GDM1 (cell line): ENCODE results near the gene HERC3.

Source experiments
- DNase-seq: peaks from one replicate; lab custom pipeline; 2025; lab: John Stamatoyannopoulos, UW

Gene HERC3

DNA sequence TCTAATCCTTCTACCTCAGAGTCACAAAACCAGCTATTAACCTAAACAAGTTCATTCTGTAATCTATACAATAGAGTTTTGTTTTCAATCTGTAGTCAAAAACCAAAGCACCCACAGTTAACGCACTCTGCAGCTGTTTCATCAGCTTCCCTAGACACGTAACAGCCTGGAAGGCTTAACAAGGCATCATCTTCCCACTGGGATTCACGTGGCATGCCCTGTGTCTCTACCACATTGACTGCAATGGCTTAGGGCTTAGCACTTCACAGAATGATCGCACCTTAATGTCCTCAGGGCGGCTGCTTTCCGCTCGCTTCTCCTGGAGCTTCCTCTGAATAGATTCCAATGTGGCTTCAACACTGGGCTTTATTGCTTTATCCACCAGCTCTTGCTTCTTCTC, 155.1 kb downstream of the HERC3 start:
- no peak for DNase-seq

DNA sequence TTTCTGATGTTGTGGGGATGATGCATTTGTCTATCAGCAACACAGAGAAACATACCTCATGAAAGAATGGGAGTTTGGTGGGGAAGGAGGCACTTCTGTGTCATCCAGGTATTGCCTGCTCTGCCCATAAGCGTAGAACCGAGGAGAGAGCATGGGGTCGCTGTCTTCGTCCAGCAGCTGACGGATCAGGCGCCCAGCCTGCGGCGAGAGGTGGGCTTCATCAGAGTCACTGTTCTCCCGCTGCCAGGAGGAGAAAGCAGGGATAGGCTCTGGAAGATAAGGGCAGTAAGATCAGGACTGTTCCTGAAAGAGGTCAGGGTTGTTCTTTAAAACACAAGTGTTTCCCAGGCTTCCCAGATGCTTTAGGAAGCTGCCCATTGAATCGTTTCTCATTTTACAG, 158.1 kb downstream of the HERC3 start:
- no peak for DNase-seq

DNA sequence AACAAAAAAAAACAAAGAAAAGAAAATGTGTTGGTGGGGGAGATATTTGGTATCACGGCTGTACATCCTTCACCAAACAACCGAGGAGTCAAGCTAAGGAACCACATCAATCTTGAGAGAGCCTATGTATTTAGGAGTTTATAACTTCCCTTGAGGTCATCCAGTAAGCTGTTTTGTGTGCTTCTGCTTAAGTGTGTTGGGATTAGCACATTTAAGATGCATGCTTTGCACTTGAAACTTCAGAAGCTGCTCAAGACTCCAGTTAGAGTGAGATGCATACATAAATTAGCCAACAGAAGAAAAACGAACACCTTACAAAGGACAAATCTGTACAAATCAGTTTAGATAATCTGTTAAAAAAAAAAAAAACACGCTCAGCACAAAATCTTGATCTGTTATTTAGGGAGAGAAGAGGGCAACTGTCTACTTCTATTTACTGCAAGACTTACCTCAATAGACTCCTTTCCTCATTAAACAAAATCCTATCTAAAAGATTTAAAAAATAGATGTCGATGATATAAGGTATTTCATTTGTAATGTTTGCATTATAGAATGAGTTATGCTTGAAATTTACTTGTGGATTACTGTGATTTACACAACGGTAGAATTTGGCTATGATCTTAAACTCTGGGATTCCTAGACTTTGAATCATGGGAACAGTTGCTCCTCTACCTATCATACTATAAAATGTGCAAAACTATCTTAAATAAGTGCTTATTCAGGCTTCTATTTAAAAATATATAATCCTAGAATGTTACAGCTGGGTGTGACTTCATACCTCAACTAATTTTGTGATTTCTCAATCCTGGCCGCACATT, 159.2 kb downstream of the HERC3 start:
- no peak for DNase-seq

DNA sequence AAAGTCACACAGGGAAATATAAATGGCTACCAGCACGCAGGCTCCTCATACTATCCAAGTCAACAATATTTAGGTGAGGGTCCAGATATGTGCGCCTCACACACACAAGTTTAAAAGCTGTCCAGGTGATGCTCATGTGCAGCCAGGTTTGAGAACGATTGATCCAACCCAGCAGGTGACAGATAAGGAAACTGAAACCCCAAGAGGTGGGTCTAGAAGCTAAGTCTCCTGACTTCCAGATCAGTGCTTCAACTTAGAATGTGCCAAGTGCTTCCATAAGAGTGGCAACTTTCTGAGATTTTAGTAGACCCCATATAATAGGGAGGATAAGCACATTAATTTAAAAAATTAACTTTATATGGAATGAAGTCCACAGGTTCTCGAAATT, 159.8 kb downstream of the HERC3 start:
- no peak for DNase-seq

DNA sequence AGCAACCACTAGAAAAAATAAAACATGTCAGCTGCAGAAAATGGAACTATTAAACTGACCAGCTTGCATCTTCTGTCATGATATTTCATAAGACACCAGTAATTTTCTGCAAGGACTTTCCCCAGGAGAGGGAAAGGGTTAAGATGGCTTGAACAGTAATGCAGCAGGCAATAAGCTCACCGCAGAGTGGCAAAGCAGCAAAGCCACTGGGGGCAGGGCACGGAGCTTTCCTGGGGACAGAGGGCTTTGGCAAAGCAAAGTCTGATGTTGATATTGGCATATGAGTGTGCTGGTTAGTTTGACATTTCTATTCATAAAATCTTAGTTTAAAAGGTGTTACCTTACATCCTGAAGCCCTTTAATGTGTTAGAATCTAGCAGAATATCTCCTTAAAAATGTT, 160.5 kb downstream of the HERC3 start:
- DNase-seq = no peak

DNA sequence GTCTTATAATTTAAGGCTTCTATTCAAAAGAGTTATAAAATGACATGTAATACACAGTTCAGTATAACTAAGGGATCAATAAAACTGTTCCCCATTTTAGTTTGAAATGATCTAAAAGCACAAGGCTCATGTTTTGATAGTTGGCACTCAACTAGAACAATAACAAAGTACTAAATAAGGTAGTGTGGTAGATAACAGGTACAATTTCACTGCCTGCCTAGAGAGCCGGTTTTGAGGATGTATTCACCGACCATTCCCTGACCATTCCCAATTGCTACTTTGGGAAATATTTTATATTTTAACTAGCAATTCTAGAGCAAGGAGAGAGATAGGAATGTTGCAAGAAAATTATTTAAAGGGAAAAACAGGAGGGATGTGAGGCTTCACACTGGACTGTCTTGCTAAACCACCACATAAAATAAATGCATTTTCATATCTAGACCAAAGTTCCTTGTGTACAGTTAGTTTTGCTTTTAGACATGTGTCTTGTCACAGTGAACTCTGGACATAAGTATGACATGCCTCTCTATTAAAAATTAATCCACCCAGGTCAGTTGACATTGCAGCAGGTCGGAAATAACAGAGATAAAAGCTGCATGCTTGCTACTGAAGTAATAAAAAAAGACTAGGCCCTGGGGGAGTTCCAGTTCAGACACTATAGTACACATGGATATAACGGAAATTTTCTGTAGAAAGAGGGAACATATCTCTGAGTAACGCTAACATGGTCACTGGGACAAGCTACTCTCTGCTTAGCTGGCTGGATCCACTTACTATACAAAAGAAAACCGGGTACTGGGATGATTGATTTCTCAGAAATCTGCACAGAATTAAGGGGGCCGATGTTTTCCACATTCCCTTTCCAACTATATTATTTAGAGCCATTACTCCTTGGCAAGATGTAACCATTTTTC, 161.6 kb downstream of the HERC3 start:
- no peak for DNase-seq

DNA sequence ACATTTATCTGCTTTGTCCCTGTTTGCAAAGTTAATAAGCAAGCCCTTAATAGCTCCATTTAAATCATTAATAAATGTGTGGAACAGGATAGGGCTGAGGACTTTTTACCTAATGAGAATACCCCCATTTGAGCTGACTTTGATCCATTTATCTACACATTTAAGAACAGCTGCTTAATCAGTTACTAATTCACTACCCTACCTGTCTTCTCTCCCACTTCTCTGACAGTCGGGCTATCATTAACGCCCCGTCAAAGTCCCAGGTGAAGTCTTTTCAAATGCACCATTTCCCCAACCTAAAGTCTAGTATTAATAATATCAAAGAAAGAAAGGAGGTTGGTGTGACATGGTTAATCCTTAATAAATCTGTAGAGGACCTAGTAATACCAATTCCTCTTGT, 162.5 kb downstream of the HERC3 start:
- DNase-seq = no peak

DNA sequence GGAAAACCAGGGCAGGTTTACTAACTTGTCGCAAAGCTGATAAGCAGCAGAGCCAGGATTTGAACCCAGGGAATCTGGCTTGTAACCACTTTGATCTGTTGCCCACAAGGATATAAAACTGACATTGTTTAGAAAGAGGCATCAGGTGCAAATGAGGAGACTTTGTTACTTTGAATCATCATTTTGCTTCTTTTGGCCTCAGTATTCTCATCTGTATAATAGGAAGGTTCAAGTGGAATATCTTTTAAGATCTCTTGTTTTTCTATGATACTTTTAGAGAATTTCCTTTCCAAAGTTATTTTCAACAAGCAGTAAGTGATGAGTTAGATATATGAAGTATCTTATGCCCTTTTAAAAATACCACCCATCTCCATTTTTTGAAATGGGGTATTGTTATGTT, 163.2 kb downstream of the HERC3 start:
- no peak for DNase-seq

DNA sequence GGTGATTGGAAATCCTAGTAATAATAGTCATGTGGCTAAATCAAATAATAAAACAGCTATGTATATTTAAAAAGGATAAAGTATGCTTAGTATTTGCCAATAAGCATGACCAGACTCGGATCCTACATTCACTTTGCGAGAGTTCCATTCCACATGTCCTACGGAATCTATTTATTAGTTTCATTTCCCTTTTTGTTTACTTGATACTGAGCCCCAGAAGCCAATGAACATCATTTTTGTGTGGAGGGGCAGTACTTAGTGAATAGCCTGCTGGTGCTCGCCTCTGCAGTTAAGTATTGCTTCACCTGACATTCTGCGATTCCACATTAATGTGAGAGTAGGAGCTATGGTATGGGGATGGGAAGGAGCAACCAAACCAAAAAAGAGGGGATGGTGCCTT, 163.9 kb downstream of the HERC3 start:
- no peak for DNase-seq

DNA sequence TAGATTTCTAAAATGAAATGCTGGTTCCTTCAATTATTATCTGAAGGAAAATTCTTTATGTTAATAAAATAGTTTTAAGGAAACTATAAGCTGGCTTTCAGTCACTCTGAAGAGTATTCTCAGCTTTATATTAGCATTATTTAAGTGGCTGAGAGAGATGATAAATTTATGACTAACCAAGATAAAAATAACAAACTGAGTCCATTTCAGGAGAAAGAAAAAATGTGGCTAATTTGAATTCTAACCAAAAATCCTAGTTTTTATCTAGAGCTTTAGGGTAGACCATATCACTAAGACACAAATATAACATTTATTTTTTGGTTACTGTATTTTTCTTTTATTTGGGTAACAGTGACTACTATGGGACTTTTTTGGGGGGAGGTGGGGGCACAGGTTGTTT, 164.8 kb downstream of the HERC3 start:
- no peak for DNase-seq

DNA sequence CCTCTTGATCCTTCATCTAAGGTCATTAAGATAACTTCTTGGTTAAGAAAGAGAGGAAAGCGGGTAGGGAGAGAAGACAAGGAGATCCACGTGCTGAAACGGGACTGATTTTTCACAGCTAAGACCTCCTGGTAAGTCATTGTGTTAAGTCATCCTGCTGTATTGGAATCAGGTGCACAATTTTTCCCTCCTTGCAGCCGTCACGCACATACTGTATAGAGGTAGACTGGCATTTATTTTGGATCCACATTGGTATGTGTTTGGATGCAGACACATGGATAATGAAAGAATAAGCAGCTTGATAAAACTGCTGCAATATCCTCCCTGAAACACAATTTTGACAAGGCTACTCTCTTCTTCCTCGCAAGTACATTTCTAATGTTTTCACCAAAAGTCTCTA, 165.5 kb downstream of the HERC3 start:
- DNase-seq = no peak
